GM12878 (cell line): ENCODE measurements around the gene MT1E. TPM values are rescaled to one million over a fixed set of nuclear protein-coding genes. Genes with fewer than 3 reads are reported as not detected.

Experiments
- ATAC-seq: fragments of 200-7000 bp; cut with Tn5 transposase; 3 replicates; pipeline ENCODE4 v1.9.1; 2020; ENCODE audit warnings: mild to moderate bottlenecking, moderate library complexity
- BruUV-seq: library from RNA; stranded (reverse); fragments of 400-500 nt; replicated peaks from 2 replicates; lab custom pipeline; 2021; lab: Mats Ljungman, UMichigan
- CTCF ChIA-PET: fragments of 300-600 bp; sonication (Branson Sonifier 250); formaldehyde crosslinking; extraction: SDS; loops from one replicate; lab custom pipeline; 2021; ENCODE audit warnings: inconsistent platforms; lab: Yijun Ruan, JAX
- POLR2A ChIA-PET: fragments of 350-600 bp; formaldehyde crosslinking; extraction: SDS; loops from one replicate; lab custom pipeline; 2021; ENCODE audit warnings: inconsistent platforms; lab: Charles Lee
- RAD21 ChIA-PET: fragments of 300-600 bp; sonication (Branson Sonifier 250); formaldehyde crosslinking; loops from one replicate; lab custom pipeline; 2023; ENCODE audit warnings: antibody characterized with exemption; ENCODE audit not compliant: unreplicated experiment; lab: Charles Lee
- SMC1A ChIA-PET: fragments of 300-600 bp; sonication (Branson Sonifier 250); formaldehyde crosslinking; loops from one replicate; lab custom pipeline; 2023; ENCODE audit not compliant: unreplicated experiment, uncharacterized antibody; lab: Charles Lee
- DNase-seq: peaks from one replicate; pipeline ENCODE4 v3.0.0-alpha.2; 2011; ENCODE audit warnings: low read depth, low spot score
- FAIRE-seq: peaks from 3 replicates; lab custom pipeline; 2011; peaks lifted over from hg19 to GRCh38; lab: Jason Lieb, UNC
- H2AFZ ChIP-seq: 2 replicates; pipeline ENCODE4 v1.6.0; 2011; ENCODE audit warnings: low read depth, low read length, control low read depth; ENCODE audit not compliant: control insufficient read depth
- H3K27ac ChIP-seq: 2 replicates; pipeline ENCODE4 v1.5.1; 2011; ENCODE audit warnings: control low read depth; ENCODE audit not compliant: control insufficient read depth, insufficient read depth
- H3K27me3 ChIP-seq, 2 experiments: replicated peaks in 1 of 2; 2 replicates each; pipeline versions ENCODE4 v1.6.0 to v1.6.1; 2011; ENCODE audit warnings: low read length in 1 of 2; ENCODE audit not compliant: control insufficient read depth in 2 of 2, insufficient read depth in 2 of 2
- H3K36me3 ChIP-seq, 2 experiments: 2 replicates each; pipeline ENCODE4 v1.5.1; 2011; ENCODE audit warnings: low read length in 1 of 2; ENCODE audit not compliant: control insufficient read depth in 2 of 2, insufficient read depth in 2 of 2
- H3K4me1 ChIP-seq: 2 replicates; pipeline ENCODE4 v1.6.1; 2011; ENCODE audit warnings: mild to moderate bottlenecking, low read length, moderate library complexity, mixed read lengths; ENCODE audit not compliant: control insufficient read depth, insufficient read depth
- H3K4me2 ChIP-seq: 2 replicates; pipeline ENCODE4 v1.6.0; 2011; ENCODE audit warnings: control low read depth; ENCODE audit not compliant: control insufficient read depth, insufficient read depth
- H3K4me3 ChIP-seq: fragments of 200-600 bp; sonication (generic); 2 replicates; pipeline ENCODE4 v1.5.1; 2016
- H3K79me2 ChIP-seq: 2 replicates; pipeline ENCODE4 v1.6.0; 2011; ENCODE audit warnings: low read length; ENCODE audit not compliant: control insufficient read depth, insufficient read depth
- H3K9ac ChIP-seq: 2 replicates; pipeline ENCODE4 v1.8.0; 2011; ENCODE audit warnings: low read length, control low read depth, mixed read lengths; ENCODE audit not compliant: control insufficient read depth, insufficient read depth
- H3K9me3 ChIP-seq: replicated peaks from 3 replicates; pipeline ENCODE4 v1.5.1; 2011; ENCODE audit warnings: mild to moderate bottlenecking, low read length; ENCODE audit not compliant: control insufficient read depth, insufficient read depth
- H4K20me1 ChIP-seq: 2 replicates; pipeline ENCODE4 v1.6.0; 2011; ENCODE audit not compliant: control insufficient read depth, insufficient read depth
- CEBPB ChIP-seq, 2 experiments: fragments of 150-350 bp in 1 of 2; IDR thresholded peaks; 2 replicates each; pipeline ENCODE4 v1.6.1; 2012 to 2014; ENCODE audit warnings: low read depth in 2 of 2, low read length in 2 of 2, borderline replicate concordance in 1 of 2, inconsistent platforms in 1 of 2
- EP300 ChIP-seq, 2 experiments: fragments of 150-350 bp in 1 of 2; IDR thresholded peaks; 2 replicates each; pipeline ENCODE4 v1.6.1; 2011 to 2012; ENCODE audit warnings: low read depth in 2 of 2, low read length in 2 of 2, borderline replicate concordance in 1 of 2, improper control_type of control experiment in 1 of 2, inconsistent platforms in 1 of 2; ENCODE audit not compliant: control insufficient read depth in 1 of 2
- MTA2 ChIP-seq: fragments of 450-650 bp; IDR thresholded peaks from 2 replicates; pipeline ENCODE4 v1.6.1; 2016; ENCODE audit warnings: low read depth, mild to moderate bottlenecking, moderate library complexity
- RCOR1 ChIP-seq: conservative IDR thresholded peaks from 2 replicates; pipeline ENCODE4 v1.6.1; 2012; ENCODE audit warnings: low read depth, low read length, improper control_type of control experiment
- WGBS: methylation state at CpG from one replicate; pipeline ENCODE4 v1.1.6; 2016; ENCODE audit warnings: low lambda C conversion rate; ENCODE audit not compliant: insufficient replicate concordance, insufficient coverage; ENCODE audit errors: missing lambda C conversion rate; 5-methylcytosine and 5-hydroxymethylcytosine counted together
- in situ Hi-C: fragments of 300-500 bp; cut with MboI; formaldehyde crosslinking; loops from 9 replicates; pipeline ENCODE4 v1.14.3; 2018; ENCODE audit warnings: mixed read lengths
- intact Hi-C: fragments of 100-400 bp; cut with micrococcal nuclease; formaldehyde crosslinking; loops from one replicate; pipeline ENCODE4 v1.14.2; 2022; ENCODE audit not compliant: unreplicated experiment
- polyA plus RNA-seq, 11 experiments: library from polyadenylated mRNA; depleted of rRNA in 4 of 11; unstranded in 6 of 11; stranded (reverse) in 5 of 11; fragments of >200 nt; fragmentation: Nextera tagmentation in 4 of 11; fragmentation: Illumina TruSeq in 1 of 11; extraction: Ambion mirVana in 4 of 11; extraction: Trizol in 1 of 11; gene quantifications; 1 replicate in 1 of 11; 2 replicates in 10 of 11; pipeline versions ENCODE4 v1.2.1 to v1.2.3, GENCODE V29; 2011 to 2016; ENCODE audit warnings: inconsistent platforms in 2 of 11, missing spikeins in 2 of 11, low read depth in 1 of 11
- total RNA-seq, 4 experiments: library from RNA; depleted of rRNA in 3 of 4; stranded (reverse); fragments of >200 nt in 3 of 4; fragmentation: Illumina TruSeq in 1 of 4; extraction: Trizol in 1 of 4; gene quantifications; 2 replicates each; pipeline versions ENCODE4 v1.2.1 to v1.2.3, GENCODE V29; 2013 to 2021
- TF ChIP-seq, protein P1 (sequence below): fragments of 450-650 bp; IDR thresholded peaks from 2 replicates; pipeline ENCODE4 v1.6.1; 2017; ENCODE audit warnings: borderline replicate concordance
- TF ChIP-seq, protein P2 (sequence below): fragments of 450-650 bp; IDR thresholded peaks from 2 replicates; pipeline ENCODE4 v1.6.1; 2016; ENCODE audit warnings: mild to moderate bottlenecking, moderate library complexity, borderline replicate concordance
- TF ChIP-seq, protein P3 (sequence below): fragments of 450-650 bp; IDR thresholded peaks from 2 replicates; pipeline ENCODE4 v1.6.1; 2016; ENCODE audit warnings: mild to moderate bottlenecking

MT1E gene
- total and polyA plus RNA-seq, 10 of the 15 experiments (the other 5 are each of a cell fraction or from before 2014, with no cell fraction given), result 5.8 to 22.3 (median 16.5) TPM

DNA sequence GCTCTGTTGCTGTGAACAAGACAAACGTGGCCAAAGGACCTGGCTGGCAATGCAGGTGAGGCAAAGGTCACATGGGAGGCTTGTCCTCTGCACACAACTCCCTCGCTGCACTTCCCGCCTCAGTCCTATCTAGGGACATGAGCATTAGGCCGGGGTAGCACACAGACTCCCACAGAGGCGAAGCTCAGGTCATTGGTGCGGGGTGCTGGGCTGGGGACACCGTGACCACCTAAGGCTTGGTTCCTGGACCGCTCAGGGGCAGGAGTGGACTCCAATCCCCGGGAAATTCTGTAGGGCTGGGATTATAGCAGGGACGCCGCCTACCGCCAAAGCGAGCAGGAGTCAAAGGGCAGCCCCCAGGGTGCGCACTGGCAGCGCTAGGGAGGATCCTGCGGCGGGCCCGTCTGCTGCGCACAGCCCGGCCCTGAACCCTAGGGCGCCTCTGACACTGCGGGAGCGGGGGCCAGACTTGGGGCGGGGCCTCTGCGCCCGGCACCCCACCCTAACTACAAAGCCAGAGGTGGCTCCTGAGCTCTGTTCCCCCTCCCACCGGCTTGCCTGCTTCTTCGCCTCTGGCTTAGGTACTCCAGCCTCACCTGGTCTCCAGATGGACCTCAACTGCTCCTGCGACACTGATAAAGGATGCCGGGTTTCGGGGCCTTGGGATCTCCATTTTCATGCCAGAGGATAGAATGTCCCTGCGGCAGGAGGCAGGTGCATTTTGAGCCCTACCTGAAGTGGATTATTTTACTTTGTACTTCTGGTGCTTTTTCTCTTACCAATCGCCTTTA is 22.3 kb downstream of the MT1E start:
- no peaks in the 10 kb centered on the region for H4K20me1 ChIP-seq
- no peak overlapping the region for H3K27ac ChIP-seq
- peaks cover 10 to 25% of the 10 kb centered on the region in 2 experiments for H3K27me3 ChIP-seq
- in situ Hi-C loops, result no loop called here
- no peaks in the 10 kb centered on the region for H3K79me2 ChIP-seq
- FAIRE-seq, result no peak
- ATAC-seq, result no peak
- intact Hi-C loops, result no loop called here
- no peaks in the 10 kb centered on the region for H3K9me3 ChIP-seq
- H2AFZ ChIP-seq, result no peak overlapping the region
- H3K4me2 ChIP-seq, result no peak overlapping the region
- no peaks in the 10 kb centered on the region for H3K4me1 ChIP-seq
- no peaks in the 10 kb centered on the region for H3K36me3 ChIP-seq
- CTCF ChIA-PET, result interaction anchor here (1.6 kb wide), 1 partner anchor 54 kb away, joined by 4 read pairs; no protein-coding TSS in a partner anchor
- no TSS peak for BruUV-seq
- H3K9ac ChIP-seq, result no peak overlapping the region
- TF ChIP-seq, protein P1, sequence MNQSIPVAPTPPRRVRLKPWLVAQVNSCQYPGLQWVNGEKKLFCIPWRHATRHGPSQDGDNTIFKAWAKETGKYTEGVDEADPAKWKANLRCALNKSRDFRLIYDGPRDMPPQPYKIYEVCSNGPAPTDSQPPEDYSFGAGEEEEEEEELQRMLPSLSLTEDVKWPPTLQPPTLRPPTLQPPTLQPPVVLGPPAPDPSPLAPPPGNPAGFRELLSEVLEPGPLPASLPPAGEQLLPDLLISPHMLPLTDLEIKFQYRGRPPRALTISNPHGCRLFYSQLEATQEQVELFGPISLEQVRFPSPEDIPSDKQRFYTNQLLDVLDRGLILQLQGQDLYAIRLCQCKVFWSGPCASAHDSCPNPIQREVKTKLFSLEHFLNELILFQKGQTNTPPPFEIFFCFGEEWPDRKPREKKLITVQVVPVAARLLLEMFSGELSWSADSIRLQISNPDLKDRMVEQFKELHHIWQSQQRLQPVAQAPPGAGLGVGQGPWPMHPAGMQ, result no peak
- TF ChIP-seq CEBPB (IDR thresholded peaks at IDR 0.05; ENCODE audit: borderline replicate concordance in 1 of 2, low read depth in 2 of 2, low read length in 2 of 2) (no peak), RCOR1 (no peak), MTA2 (no peak), EP300 (IDR thresholded peaks at IDR 0.05; ENCODE audit: borderline replicate concordance in 1 of 2, control insufficient read depth in 1 of 2, low read depth in 2 of 2, low read length in 2 of 2) (no peak)
- TF ChIP-seq, protein P2, sequence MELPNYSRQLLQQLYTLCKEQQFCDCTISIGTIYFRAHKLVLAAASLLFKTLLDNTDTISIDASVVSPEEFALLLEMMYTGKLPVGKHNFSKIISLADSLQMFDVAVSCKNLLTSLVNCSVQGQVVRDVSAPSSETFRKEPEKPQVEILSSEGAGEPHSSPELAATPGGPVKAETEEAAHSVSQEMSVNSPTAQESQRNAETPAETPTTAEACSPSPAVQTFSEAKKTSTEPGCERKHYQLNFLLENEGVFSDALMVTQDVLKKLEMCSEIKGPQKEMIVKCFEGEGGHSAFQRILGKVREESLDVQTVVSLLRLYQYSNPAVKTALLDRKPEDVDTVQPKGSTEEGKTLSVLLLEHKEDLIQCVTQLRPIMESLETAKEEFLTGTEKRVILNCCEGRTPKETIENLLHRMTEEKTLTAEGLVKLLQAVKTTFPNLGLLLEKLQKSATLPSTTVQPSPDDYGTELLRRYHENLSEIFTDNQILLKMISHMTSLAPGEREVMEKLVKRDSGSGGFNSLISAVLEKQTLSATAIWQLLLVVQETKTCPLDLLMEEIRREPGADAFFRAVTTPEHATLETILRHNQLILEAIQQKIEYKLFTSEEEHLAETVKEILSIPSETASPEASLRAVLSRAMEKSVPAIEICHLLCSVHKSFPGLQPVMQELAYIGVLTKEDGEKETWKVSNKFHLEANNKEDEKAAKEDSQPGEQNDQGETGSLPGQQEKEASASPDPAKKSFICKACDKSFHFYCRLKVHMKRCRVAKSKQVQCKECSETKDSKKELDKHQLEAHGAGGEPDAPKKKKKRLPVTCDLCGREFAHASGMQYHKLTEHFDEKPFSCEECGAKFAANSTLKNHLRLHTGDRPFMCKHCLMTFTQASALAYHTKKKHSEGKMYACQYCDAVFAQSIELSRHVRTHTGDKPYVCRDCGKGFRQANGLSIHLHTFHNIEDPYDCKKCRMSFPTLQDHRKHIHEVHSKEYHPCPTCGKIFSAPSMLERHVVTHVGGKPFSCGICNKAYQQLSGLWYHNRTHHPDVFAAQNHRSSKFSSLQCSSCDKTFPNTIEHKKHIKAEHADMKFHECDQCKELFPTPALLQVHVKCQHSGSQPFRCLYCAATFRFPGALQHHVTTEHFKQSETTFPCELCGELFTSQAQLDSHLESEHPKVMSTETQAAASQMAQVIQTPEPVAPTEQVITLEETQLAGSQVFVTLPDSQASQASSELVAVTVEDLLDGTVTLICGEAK, result no peak
- TF ChIP-seq, protein P3, sequence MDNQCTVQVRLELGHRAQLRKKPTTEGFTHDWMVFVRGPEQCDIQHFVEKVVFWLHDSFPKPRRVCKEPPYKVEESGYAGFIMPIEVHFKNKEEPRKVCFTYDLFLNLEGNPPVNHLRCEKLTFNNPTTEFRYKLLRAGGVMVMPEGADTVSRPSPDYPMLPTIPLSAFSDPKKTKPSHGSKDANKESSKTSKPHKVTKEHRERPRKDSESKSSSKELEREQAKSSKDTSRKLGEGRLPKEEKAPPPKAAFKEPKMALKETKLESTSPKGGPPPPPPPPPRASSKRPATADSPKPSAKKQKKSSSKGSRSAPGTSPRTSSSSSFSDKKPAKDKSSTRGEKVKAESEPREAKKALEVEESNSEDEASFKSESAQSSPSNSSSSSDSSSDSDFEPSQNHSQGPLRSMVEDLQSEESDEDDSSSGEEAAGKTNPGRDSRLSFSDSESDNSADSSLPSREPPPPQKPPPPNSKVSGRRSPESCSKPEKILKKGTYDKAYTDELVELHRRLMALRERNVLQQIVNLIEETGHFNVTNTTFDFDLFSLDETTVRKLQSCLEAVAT, result no peak
- TF ChIP-seq, all 136 proteins: peak for 0
- no peak overlapping the region for H3K4me3 ChIP-seq
- no peak for DNase-seq
- POLR2A ChIA-PET, result no interaction called here
- RAD21 ChIA-PET, result interaction anchor here (1.0 kb wide), 1 partner anchor 54 kb away, joined by 4 read pairs; no protein-coding TSS in a partner anchor
- 37% methylated on average over 33 of the region's 33 CpGs for WGBS
- SMC1A ChIA-PET, result no interaction called here
